ENCODE data around the gene SH3BGRL2. TPM values are rescaled to one million over a fixed set of nuclear protein-coding genes. Genes with fewer than 3 reads are reported as not detected.

The SH3BGRL2 gene
- total RNA-seq, 1 experiment from 2014 or later, result 5.2 TPM

DNA sequence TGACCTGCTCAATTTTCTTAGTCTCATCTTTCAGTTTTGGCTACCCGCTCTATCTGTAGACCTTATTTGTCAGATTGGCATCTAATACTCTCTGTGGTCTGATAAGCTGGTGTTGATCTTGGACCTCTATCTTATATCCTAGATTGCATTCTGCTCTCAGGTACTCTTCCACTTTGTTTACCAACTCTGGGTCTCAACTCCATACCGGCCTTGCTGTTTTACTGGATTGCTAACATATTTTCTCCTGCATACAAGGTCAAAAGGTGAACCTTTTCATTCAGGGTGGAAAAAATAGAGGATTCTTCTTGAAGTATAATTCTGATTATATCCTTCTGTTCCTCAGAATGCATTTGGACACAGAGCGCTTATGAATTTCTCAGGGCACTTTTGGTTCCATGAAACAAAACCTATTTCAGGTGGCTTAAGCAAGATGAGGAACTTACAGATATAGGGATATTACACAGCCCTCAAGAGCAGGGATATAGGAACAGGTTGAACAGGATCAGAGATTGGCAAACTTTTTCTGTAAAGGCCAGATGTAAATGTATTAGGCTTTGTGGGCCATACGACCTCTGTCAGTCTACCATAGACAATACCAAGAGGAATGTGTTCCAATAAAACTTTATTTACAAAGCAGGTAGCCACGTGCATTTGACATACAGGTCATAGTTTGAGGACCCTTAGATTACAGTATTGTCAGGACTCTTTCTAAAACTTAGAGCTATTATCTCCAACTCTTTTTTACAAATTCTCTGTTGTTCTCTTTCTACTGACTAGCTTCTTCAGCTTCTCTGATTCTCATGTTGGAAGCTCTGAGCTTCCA lies 2.5 kb upstream of the SH3BGRL2 start (continued):
- no peak for TF ChIP-seq RAD21 (IDR thresholded peaks at IDR 0.05; ENCODE audit: low read depth)
- no peak for TF ChIP-seq JUND (IDR thresholded peaks at IDR 0.05)
- no peak for TF ChIP-seq SP1 (IDR thresholded peaks at IDR 0.05; ENCODE audit: low read depth)
- TF ChIP-seq EZH2phosphoT487 (IDR thresholded peaks at IDR 0.05; ENCODE audit: borderline replicate concordance), result no peak
- no peak for TF ChIP-seq POLR2AphosphoS5 (IDR thresholded peaks at IDR 0.05; ENCODE audit: low read depth, low read length)
- TF ChIP-seq CBX3 (IDR thresholded peaks at IDR 0.05; ENCODE audit: low read depth), result no peak

DNA sequence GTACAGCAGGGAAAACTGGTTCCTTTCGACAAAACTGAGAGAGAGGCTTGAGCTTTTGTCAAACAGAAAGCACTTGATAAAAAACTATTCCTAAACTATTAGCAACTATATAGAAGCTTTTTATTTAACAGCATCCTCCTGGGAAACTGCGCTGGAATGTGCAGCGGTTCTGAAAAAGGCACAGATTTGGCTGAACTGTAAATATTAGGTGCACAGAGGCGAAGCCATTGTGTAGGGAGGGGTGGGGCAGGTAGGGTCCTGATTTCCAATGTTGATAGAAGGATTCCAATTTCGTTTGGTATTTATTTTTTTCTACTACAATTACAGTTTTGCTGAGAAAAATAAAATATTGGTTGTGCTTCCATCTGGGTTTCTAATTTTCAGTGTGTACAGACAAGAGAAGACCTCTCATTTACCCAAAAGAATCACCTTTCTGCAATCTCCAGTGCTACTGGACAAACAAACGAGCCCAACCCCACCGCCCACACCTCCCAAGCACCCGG lies 698 bp upstream of the SH3BGRL2 start:
- Histone ChIP-seq H3K79me2 (ENCODE audit: insufficient read depth, low read length) (no peaks in the 10 kb centered on the region), H3K9me3 (ENCODE audit: control insufficient read depth in 1 of 2, insufficient read depth in 1 of 2, low read depth in 1 of 2, low read length in 2 of 2) (no peaks in the 10 kb centered on the region), H3K4me1 (ENCODE audit: control insufficient read depth in 1 of 2, insufficient read depth in 2 of 2, low read length in 2 of 2) (peaks cover 6 to 17% of the 10 kb centered on the region in 2 experiments; a peak in 3 of 4 replicates), H2AFZ (ENCODE audit: low read depth, low read length, poor library complexity, severe bottlenecking) (peak overlapping the region; percentile 95), H3K4me2 (ENCODE audit: low read length) (peak overlapping the region; percentile 97), H3K36me3 (ENCODE audit: control insufficient read depth in 1 of 2, insufficient read depth in 2 of 2, low read length in 2 of 2) (no peaks in the 10 kb centered on the region), H4K20me1 (ENCODE audit: insufficient read depth) (no peaks in the 10 kb centered on the region), H3K27ac (ENCODE audit: low read depth, low read length) (no peak overlapping the region), H3K27me3 (ENCODE audit: insufficient read depth, low read length) (no peaks in the 10 kb centered on the region; the same call in 1 of the 2 replicates), H3K4me3 (replicated peaks in 1 of 2; ENCODE audit: low read depth in 1 of 2, low read length in 2 of 2) (peak overlapping the region; percentile 69 to 70), H3K9ac (ENCODE audit: low read length) (peak overlapping the region; percentile 56), H3K9me2 (ENCODE audit: insufficient read depth) (no peaks in the 10 kb centered on the region)
- ChIA-PET POLR2A (no interaction called here), RAD21 (ENCODE audit: low non-redundant PET in 1 of 2, low total read pairs in 2 of 2, uncharacterized antibody in 2 of 2, unreplicated experiment in 2 of 2) (interaction anchor here in 1 of 2 experiments (1.6 kb wide), 1 partner anchor 42 kb away, joined by 3 read pairs; no protein-coding TSS in a partner anchor), CTCF (no interaction called here)
- TF ChIP-seq POLR2A (IDR thresholded peaks at IDR 0.05; ENCODE audit: borderline replicate concordance, extremely low read depth, insufficient read depth, insufficient read length) (no peak), FOSL1 (IDR thresholded peaks at IDR 0.05; ENCODE audit: low read depth) (no peak), ZNF274 (IDR thresholded peaks at IDR 0.05; ENCODE audit: low read depth, low read length) (no peak), ELF1 (IDR thresholded peaks at IDR 0.05; ENCODE audit: borderline replicate concordance, low read depth) (no peak), CBX3 (IDR thresholded peaks at IDR 0.05; ENCODE audit: low read depth) (no peak), POLR2AphosphoS5 (IDR thresholded peaks at IDR 0.05; ENCODE audit: low read depth, low read length) (no peak), TCF7L2 (IDR thresholded peaks at IDR 0.05; ENCODE audit: borderline replicate concordance, extremely low read depth, insufficient read depth, insufficient read length) (no peak), SP1 (IDR thresholded peaks at IDR 0.05; ENCODE audit: low read depth) (no peak), RAD21 (IDR thresholded peaks at IDR 0.05; ENCODE audit: low read depth) (no peak), SIN3A (IDR thresholded peaks at IDR 0.05; ENCODE audit: low read depth) (no peak), ZFX (IDR thresholded peaks at IDR 0.05) (no peak), YY1 (IDR thresholded peaks at IDR 0.05; ENCODE audit: extremely low read depth, insufficient replicate concordance, low read depth, low read length) (no peak)
- TF ChIP-seq, protein P1, sequence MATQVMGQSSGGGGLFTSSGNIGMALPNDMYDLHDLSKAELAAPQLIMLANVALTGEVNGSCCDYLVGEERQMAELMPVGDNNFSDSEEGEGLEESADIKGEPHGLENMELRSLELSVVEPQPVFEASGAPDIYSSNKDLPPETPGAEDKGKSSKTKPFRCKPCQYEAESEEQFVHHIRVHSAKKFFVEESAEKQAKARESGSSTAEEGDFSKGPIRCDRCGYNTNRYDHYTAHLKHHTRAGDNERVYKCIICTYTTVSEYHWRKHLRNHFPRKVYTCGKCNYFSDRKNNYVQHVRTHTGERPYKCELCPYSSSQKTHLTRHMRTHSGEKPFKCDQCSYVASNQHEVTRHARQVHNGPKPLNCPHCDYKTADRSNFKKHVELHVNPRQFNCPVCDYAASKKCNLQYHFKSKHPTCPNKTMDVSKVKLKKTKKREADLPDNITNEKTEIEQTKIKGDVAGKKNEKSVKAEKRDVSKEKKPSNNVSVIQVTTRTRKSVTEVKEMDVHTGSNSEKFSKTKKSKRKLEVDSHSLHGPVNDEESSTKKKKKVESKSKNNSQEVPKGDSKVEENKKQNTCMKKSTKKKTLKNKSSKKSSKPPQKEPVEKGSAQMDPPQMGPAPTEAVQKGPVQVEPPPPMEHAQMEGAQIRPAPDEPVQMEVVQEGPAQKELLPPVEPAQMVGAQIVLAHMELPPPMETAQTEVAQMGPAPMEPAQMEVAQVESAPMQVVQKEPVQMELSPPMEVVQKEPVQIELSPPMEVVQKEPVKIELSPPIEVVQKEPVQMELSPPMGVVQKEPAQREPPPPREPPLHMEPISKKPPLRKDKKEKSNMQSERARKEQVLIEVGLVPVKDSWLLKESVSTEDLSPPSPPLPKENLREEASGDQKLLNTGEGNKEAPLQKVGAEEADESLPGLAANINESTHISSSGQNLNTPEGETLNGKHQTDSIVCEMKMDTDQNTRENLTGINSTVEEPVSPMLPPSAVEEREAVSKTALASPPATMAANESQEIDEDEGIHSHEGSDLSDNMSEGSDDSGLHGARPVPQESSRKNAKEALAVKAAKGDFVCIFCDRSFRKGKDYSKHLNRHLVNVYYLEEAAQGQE (IDR thresholded peaks at IDR 0.05; ENCODE audit: low read depth), result no peak
- TF ChIP-seq, protein P2, sequence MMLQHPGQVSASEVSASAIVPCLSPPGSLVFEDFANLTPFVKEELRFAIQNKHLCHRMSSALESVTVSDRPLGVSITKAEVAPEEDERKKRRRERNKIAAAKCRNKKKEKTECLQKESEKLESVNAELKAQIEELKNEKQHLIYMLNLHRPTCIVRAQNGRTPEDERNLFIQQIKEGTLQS (IDR thresholded peaks at IDR 0.05), result no peak
- no TSS peak for BruUV-seq (replicated peaks)
- no peak; the same call in 1 of the 2 replicates for ATAC-seq
- no peak for DNase-seq (ENCODE audit: low read depth, low spot score)
- intact Hi-C loops (cut with micrococcal nuclease), result no loop called here

All from HCT116 (cell line).